Occipital lobe (tissue), 2 donors: ENCODE data around the gene SPECC1L. TPM values are rescaled to one million over a fixed set of nuclear protein-coding genes. Genes with fewer than 3 reads are reported as not detected.

Experiments used
- DNase-seq: peaks from one replicate; lab custom pipeline; 2025; lab: John Stamatoyannopoulos, UW
- total RNA-seq: library from RNA; depleted of rRNA; stranded (reverse); fragments of >200 nt; gene quantifications from one replicate; pipeline ENCODE4 v1.2.3, GENCODE V29; 2014

SPECC1L gene
- total RNA-seq, 1 donor from 2014 or later, result 49.0 TPM

- no peak for DNase-seq
Observed at GRCh38 chr22:24428751-24429410, 158.2 kb downstream of the SPECC1L start.

DNA sequence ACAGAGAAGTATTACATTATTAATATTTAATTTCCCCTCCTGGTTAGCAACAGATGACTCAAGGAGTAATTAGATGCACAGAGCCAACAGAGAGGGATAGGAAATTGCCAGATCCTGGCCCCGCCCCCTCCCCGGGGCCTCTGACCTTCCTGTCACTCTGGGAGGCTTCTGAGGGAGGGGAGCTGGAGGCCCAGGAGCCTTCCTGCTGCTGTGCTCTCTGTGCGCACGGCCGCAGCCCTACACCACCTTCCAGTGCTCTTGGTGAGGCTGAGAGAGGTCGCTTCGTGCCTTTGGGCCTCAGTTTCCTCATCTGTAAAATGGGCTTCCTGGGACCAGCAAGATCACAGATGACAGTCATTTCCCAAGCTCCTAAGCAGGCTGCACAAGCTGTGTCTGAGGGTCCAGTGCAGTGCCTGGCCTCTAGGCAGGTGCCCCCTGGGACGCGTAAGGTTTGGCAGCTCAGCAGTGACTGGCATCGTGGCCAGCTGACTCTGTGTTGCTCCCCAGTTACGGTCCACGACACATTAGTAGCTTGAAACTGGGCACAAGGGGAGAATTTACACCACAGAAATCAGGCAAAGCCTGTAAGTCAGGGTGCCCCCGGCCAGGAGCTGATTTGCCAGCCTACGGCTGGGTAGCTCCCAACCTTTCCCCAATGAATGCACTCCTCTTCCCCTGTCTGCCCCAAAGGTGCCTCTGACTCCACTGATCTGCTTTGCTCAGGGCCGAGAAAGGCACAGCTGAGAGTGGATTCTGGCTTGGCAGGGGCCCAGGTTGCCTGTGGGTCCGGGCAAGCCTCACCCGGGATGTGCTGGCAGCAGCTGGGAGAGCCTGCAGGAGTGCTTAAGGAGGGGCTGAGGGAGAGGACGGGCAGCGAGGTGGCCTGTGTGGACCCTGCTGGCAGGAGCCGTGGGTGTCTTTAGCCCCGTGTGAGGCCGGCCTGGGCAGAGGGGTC lies 159.1 kb downstream of the SPECC1L start:
- DNase-seq, result no peak

- no peak for DNase-seq
Observed at GRCh38 chr22:24430431-24431308, 160.0 kb downstream of the SPECC1L start.

DNA sequence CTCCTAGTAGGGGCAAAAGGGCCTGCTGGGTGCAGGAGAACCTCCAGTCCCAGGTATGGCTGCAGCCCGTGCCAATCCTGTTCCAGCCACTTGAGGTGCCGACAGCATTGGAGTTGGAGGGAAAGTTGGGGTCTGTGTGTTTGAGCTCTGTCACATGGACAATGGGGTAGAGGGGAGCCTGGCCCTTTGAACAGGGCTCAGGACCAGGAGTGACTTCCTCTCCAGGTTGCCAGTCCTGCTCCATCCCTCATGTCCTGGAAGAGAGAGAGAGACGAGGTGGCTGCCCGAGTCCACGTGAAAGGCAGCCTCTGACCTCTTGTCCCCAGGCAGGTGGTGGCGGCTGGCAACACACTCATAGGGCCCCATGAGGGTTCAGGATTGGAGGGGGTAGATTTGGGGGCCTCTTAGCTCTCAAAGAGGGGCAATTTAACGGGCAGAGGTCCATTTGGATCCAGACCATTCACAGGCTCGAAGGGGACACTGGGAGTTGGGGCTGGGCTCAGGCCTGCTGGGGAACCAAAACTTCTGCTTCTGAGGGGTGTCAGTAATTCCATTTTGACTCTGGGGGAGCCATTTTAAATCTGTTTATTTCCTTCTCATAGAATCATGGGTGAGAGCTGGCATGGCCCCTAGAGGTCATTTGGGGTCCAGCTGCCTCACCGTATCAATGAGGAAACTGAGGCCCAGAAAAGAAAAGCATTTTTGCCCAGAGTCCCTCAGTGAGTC lies 160.8 kb downstream of the SPECC1L start:
- no peak for DNase-seq

DNA sequence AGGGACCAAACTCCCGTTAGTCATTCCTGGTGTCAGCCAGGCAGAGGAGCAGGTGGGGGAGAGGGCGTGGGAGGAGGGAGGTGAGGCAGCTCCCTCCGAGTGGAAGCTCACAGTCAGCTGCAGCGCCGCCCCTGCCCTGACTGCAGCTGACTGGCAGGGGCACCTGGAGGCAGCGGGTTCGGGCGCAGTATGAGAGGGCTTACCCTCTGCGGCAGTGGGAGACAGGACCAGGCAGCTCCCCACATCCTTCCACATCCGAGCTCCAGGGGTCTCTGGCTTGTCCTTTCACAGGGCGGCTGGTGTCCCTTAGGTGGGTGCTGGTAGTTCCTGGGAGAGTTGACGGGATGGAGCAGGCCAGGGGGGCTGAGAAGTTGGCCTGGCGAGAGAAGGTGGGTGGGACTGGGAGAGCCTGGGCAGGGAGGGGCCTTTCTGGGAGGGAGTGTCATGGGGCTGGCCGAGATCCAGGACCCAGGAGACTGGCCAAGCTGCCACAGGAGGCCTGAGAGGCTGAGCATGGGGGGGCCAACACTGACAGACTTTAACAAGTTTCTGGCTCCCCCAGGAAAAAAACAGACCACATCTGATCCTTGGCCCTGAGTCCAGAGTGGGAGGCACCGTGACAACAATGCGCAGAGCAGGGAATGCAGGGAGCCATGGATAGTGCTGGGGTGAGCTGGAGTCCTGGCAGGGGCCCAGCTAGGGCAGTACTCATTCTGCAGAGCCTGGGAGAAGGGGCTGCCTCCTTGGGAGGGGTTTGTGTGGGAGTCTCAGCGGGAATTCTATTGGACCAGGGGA lies 161.6 kb downstream of the SPECC1L start:
- no peak for DNase-seq

GRCh38 chr22:24433001-24433827 lies 162.6 kb downstream of the SPECC1L start:
- no peak for DNase-seq

GRCh38 chr22:24433828-24434470 lies 163.3 kb downstream of the SPECC1L start:
- DNase-seq, result no peak

GRCh38 chr22:24434471-24435322 lies 164.1 kb downstream of the SPECC1L start:
- DNase-seq, result no peak

DNA sequence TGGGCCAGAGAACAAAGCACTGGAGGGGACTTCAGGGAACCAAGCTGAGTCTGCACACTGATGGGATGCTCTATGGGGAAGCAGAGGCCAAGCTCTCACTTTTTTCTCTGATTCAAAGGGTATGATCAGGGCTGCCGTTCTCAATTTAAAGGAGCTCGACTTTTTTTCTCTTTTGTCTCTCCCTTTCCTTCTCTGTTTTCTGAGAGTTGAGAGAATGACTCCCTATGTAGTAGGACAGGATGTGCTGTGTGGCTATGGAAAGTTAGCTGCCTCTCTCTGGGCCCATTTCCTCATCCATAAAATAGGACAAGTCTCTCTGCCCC lies 164.7 kb downstream of the SPECC1L start:
- DNase-seq, result no peak

- no peak for DNase-seq
Observed at GRCh38 chr22:24435861-24436371, 165.3 kb downstream of the SPECC1L start.

GRCh38 chr22:24436553-24436952 lies 165.9 kb downstream of the SPECC1L start:
- DNase-seq, result no peak

- no peak for DNase-seq
Observed at GRCh38 chr22:24437091-24437490, 166.5 kb downstream of the SPECC1L start.

DNA sequence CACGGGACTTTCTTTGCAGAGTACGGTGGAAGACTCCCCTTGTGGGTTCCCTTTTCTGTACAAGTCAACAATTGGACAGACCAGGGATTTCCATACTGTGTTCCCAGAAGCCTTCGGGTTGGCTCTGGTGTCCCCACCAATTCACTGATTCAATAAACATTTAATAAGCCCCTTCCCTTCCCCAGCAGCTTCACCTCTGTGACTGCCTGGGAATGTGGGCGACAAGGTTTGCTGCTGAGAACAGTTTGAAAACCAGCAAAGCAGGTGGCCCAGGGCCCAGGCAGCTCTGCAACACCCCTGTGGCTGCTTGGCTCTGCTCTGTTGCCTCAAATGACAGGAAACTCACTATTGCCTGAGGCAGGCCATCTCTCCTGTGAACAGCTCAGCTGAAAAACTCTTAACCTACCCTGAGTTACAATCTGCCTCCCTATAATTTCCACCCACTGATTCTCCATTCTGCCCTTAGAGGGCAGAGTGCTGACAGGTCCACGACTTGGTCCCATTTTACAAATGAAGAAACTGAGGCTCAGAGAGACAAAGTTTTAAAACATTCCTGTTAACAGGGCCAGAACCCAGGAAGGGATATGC lies 167.2 kb downstream of the SPECC1L start:
- DNase-seq, result no peak

DNA sequence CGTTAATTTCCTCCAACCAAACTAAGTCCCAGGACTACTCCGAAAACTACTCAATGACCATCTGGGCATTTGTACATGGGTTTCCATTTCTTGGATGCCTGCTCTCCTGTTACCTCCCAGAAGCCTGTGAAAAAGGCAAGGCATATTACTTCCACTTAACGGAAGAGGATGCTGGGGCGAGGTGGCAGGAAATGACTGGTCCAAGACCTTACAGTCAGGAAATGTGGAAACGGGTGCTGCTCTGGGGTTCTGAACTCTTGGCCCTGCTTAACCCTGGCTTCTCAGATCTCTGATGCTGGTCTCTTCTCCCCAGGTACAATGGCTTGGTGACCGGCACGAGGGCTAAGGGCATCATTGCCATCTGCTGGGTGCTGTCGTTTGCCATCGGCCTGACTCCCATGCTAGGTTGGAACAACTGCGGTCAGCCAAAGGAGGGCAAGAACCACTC lies 169.7 kb downstream of the SPECC1L start:
- DNase-seq, result no peak

DNA sequence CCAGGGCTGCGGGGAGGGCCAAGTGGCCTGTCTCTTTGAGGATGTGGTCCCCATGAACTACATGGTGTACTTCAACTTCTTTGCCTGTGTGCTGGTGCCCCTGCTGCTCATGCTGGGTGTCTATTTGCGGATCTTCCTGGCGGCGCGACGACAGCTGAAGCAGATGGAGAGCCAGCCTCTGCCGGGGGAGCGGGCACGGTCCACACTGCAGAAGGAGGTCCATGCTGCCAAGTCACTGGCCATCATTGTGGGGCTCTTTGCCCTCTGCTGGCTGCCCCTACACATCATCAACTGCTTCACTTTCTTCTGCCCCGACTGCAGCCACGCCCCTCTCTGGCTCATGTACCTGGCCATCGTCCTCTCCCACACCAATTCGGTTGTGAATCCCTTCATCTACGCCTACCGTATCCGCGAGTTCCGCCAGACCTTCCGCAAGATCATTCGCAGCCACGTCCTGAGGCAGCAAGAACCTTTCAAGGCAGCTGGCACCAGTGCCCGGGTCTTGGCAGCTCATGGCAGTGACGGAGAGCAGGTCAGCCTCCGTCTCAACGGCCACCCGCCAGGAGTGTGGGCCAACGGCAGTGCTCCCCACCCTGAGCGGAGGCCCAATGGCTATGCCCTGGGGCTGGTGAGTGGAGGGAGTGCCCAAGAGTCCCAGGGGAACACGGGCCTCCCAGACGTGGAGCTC lies 170.2 kb downstream of the SPECC1L start:
- DNase-seq, result no peak
